Mammary epithelial cell (primary cell): Measurements from ENCODE around the gene CYFIP1.

Source experiments
- CTCF ChIP-seq, 2 donors: IDR thresholded peaks in 1 of 2; conservative IDR thresholded peaks in 1 of 2; 2 replicates each; pipeline ENCODE4 v1.5.1; 2011 to 2012; ENCODE audit warnings: inconsistent platforms in 2 of 2, low read length in 2 of 2, mild to moderate bottlenecking in 2 of 2, control low read depth in 1 of 2, low read depth in 1 of 2; ENCODE audit not compliant: insufficient read depth in 1 of 2; ENCODE audit errors: extremely low read depth in 1 of 2
- EZH2 ChIP-seq: IDR thresholded peaks from 2 replicates; pipeline ENCODE4 v1.6.1; 2012; ENCODE audit warnings: low read length, inconsistent platforms, borderline replicate concordance

- no peak for TF ChIP-seq CTCF (conservative IDR thresholded peaks at IDR 0.05 in 1 of 2, IDR thresholded peaks at IDR 0.05 in 1 of 2; ENCODE audit: extremely low read depth in 1 of 2, insufficient read depth in 1 of 2, low read depth in 1 of 2, low read length in 2 of 2)
- TF ChIP-seq EZH2: no peak
These were observed 32.1 kb downstream of the CYFIP1 start for GRCh38 chr15:22948056-22948455.
